Islet precursor cell (in vitro differentiated cells): ENCODE measurements around the gene LIPG.

Source experiments
- DNase-seq: peaks from one replicate; pipeline ENCODE4 v3.0.0-alpha.2; 2018

The LIPG gene

GRCh38 chr18:49640741-49641140 lies 78.9 kb downstream of the LIPG start:
- peak; percentile 33 for DNase-seq

GRCh38 chr18:49645196-49645595 lies 83.3 kb downstream of the LIPG start:
- peak; percentile 34 for DNase-seq

DNA sequence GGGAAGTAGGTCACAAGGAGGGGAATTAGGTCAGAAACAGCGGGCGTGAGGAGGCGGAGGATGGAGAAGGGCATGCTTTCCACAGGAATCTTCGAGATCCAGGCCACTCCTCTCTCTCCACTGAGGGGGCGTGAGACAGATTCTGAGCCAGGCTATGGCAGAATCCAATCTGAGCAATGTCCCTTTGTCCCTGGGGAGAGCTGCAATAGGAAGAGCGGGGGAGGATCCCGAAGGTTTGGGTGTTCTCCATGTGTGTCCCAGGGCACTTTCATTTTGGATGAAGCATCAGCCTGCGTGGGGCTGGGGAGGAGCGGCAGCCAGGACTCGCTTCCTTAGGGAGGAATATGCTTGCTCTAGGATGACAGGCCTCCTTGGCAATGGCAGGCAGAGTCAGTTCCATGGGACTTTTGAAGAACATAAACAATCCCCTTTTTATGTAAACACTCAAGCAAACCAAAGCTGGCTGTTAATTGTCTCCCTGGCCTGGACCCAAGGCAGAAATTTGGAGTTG lies 84.0 kb downstream of the LIPG start:
- peak; percentile 45 for DNase-seq

DNA sequence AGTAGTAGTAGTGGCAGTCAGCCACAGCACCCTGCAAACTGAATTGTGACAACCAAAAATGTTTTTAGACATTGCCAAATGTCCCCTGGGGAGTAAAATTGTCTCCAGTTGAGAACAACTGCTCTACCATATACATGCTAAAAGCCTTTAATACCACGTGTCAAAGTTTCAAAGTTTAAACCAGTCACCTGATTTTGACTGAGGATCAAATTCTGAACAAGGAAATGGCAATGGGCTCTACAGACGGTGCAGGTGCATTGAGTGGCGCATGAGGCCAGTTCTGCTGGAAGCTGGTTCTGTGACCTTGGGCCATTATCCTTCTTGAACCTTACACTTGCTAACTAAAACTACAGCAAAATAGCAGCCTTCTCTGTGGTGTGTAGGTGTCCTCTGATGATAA lies 85.0 kb downstream of the LIPG start:
- peak; percentile 20 for DNase-seq

GRCh38 chr18:49647496-49648168 lies 85.8 kb downstream of the LIPG start:
- peak; percentile 83 for DNase-seq

DNA sequence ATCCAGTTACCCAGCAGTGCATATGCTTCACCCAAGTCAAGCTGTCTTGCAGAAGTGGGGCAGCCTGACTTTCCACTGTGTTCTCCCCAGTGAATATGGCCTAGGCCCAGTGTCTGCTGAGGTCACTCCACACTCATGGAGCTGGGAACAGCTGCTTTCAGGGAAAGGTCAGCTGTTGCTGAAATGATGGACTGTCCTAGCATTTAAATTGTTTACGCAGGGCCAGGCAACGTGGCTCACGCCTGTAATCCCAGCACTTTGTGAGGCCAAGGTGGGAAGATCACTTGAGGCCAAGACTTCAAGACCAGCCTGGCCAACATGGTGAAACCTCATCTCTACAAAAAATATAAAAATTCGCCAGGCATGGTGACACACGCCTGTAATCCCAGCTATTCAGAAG lies 86.5 kb downstream of the LIPG start:
- DNase-seq = peak; percentile 51
